Left renal cortex interstitium (tissue), 4 donors: ENCODE measurements around the gene KRTAP5-3. TPM values are rescaled to one million over a fixed set of nuclear protein-coding genes. Genes with fewer than 3 reads are reported as not detected.
"Not testable (repeated sequence)": the region's sequence is repeated elsewhere in the genome, so short reads cannot be mapped to it uniquely, and the experiment has no call there.

ENCODE experiments used
- DNase-seq, 4 donors: peaks; one replicate each; pipeline ENCODE4 v3.0.0-alpha.2; 2013; ENCODE audit warnings: low read depth in 4 of 4, low spot score in 2 of 4, missing footprints in 1 of 4
- polyA plus RNA-seq, 4 donors: library from polyadenylated mRNA; unstranded; fragments of 120-200 nt; gene quantifications; one replicate each; pipeline ENCODE4 v1.2.1, GENCODE V29; 2013; ENCODE audit not compliant: insufficient read length in 4 of 4

KRTAP5-3 gene
- polyA plus RNA-seq, 4 donors, result not detected

- DNase-seq, result no peak
These were observed 16.4 kb upstream of the KRTAP5-3 start for GRCh38 chr11:1624621-1625020.

- DNase-seq, result no peak
These were observed 15.5 kb upstream of the KRTAP5-3 start for GRCh38 chr11:1623716-1624115.

- DNase-seq, result no peak
These were observed 13.8 kb upstream of the KRTAP5-3 start, which contains the start of gene KRTAP5-4 for GRCh38 chr11:1622086-1622485. KRTAP5-4 (minus strand) TSS chr11:1622138; CDS start chr11:1622093, 45 bp downstream.

GRCh38 chr11:1619449-1619848, 11.2 kb upstream of the KRTAP5-3 start:
- no peak for DNase-seq

DNA sequence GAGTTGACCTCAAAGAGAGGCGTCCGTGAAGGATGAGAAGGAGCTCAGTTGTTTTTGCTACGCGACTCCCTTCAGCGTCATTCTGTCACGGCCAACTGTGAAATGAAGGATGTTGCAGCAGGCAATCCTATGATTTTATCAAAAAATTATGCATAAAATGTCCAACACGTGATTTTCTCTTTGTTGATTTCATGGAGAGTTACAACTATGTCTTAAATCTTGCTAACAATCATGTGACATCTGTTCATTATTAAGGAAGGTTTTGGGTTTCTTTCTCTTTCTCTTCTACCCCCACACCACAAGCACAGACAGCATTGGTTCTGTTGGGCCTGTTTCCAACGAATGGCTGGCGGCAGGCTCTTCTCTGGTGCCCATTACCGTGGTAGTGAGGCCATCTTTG, 10.0 kb upstream of the KRTAP5-3 start:
- DNase-seq, result no peak

- not testable (repeated sequence) for DNase-seq
These were observed 362 bp downstream of the KRTAP5-3 start for GRCh38 chr11:1607901-1608300.

DNA sequence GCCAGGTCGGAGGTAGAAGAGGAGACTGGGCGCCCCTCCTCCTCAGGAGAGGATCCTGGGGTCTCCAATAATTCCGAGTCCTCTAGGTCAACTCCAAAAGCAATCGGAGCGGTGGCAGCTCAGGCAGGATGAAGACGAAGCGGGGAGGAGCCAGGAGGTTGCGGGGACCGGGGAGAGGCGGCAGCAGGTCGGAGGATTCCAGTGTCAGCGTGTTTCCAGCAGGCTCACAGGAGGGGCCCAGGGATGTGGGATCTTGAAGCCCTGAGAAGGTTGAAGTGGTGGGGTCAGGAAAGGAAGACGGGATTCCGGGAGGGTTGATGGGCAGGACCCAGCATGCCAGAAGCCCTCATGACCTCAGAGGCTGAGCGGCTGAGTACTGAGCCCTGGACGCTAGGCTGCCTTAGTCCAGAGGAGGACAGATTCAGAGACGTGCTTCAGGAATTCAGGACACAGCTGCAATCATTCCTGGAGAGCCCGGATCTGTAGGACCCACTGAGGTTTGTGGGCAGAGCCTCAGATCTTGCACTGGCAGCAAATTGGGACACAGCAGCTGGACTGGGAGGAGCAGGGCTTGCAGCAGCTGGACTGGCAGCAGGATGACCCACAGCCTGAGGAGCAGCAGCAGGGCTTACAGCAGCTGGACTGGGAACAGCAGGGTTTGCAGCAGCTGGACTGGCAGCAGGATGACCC, 962 bp downstream of the KRTAP5-3 start:
- DNase-seq, result not testable (repeated sequence)

GRCh38 chr11:1605923-1606322, 2.3 kb downstream of the KRTAP5-3 start:
- not testable (repeated sequence) for DNase-seq

DNA sequence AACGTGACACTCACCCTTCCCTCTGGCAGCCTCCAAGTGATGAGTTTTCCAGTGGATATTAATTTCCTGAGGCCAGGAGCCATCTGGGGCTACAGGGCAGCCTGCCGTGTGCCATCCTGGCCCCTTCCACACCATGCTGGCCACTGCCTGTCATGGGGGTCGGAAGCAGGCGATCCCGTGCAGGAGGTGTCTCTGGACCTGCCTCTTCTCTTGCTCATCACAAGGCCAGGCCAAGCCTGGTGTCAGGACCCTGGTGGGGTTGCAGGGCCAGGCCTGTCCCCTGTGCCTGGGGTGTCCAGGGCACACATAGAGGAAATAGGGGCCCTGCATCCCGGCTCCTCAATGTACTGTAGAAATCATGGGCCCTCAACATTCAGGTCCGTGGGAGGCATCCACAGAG, 3.6 kb downstream of the KRTAP5-3 start:
- DNase-seq, result no peak

DNA sequence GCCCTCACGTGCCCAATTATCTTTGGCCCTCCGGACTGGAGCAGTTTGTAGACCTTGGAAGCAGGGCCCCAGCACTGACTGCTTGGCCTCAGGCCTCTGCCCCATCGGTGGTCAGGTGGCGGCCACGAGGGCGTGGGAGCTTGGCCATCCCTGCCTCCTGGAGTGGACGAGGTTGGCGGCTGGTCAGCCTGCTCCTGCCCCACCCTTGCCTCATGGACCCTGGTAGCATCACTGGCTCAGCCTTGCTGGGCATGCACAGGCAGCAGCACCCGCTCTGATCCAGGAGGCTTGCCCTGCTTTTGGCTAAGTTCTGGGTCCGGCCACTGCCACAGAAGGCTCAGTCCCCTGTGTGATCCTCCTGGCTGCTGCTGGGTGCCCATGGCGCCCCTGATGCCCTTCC, 4.1 kb downstream of the KRTAP5-3 start:
- DNase-seq, result no peak

- no peak for DNase-seq
These were observed 4.6 kb downstream of the KRTAP5-3 start for GRCh38 chr11:1603629-1604028.

DNA sequence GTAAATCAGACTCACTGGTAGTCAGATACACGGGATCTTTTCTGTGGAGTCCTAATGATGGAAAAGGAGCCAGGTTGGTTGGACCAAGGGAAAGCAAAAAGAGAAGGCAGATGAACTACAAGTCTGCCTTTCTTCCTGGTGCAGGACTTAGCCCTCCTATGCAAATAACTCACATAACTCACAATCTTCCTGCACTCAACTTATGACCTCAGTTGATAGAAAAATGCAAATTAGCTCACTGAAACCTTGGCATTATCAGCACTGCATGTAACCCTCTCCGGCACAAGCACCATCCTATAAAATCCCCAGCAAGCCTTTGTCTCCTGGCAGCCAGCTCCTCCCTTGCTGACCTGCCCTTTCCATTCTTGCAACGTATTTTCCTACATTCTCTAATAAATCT, 6.6 kb downstream of the KRTAP5-3 start:
- not testable (repeated sequence) for DNase-seq

DNA sequence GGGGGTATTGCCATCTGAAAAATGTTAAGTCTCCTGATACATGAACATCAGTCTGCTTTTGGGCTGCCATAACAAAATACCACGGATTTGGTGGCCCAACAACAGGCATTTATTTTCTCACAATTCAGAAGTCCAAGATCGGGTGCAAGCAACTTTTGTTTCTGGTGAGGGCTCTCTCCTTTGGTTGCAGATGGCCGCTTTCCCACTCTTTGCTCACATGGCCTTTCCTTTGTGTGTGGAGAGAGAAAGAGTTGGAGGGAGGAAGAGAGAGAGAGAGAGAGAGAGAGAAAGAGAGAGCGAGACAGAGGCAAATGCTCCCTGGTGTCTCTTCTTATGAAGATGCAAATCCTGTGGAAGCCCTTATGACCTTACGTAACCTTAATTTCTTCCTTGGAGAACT, 7.6 kb downstream of the KRTAP5-3 start:
- DNase-seq, result no peak

GRCh38 chr11:1598816-1599215, 9.4 kb downstream of the KRTAP5-3 start:
- no peak for DNase-seq

- DNase-seq, result not testable (repeated sequence)
These were observed 9.9 kb downstream of the KRTAP5-3 start for GRCh38 chr11:1598406-1598805.

DNA sequence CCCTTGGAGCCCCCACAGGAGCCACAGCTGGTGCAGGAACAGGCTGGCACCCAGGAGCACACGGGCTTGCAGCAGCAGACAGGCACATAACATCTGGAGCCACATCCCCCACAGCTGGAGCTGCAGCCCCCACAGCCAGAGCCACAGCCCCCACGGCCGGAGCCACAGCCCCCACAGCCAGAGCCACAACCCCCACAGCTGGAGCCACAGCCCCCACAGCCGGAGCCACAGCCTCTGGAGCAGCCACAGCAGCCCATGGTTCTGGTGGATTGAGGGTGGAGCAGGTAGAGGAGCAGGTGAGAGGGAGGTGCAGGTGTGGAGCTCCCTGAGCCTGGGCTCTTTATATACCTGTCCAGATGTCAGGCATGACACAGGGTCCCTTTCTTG, 10.3 kb downstream of the KRTAP5-3 start, which contains the start of gene KRTAP5-2:
TSS of gene KRTAP5-2 (minus strand) at position 301 of the 387 bp plus-strand sequence. CDS start at position 257, 44 bp downstream.
- DNase-seq, result no peak

DNA sequence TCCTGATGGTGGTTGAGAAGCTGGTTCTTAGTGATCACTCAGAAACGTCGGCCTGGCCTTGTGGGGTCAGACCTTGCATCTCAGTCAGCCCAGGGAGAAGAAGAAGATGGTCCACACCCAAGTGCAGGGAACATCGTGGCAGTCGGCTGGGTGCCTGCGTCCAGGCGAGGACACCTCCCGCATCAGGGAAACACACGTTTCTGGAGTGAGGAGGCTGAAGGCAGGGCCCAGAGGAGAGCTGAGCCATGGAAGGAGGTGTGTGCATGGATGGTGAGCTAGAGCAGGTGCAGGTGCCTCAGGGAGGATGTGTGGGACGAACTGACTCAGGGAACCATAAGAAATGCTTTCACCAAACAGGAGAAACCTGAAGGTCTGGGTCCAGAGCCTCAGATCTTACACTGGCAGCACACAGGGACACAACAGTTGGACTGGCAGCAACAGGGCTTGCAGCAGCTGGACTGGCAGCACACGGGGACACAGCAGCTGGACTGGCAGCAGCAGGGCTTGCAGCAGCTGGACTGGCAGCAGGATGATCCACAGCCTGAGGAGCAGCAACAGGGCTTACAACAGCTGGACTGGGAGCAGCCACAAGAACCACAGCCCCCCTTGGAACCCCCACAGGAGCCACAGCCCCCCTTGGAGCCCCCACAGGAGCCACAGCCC, 10.8 kb downstream of the KRTAP5-3 start:
- no peak for DNase-seq

- not testable (repeated sequence) for DNase-seq
These were observed 11.6 kb downstream of the KRTAP5-3 start for GRCh38 chr11:1596576-1597121.

DNA sequence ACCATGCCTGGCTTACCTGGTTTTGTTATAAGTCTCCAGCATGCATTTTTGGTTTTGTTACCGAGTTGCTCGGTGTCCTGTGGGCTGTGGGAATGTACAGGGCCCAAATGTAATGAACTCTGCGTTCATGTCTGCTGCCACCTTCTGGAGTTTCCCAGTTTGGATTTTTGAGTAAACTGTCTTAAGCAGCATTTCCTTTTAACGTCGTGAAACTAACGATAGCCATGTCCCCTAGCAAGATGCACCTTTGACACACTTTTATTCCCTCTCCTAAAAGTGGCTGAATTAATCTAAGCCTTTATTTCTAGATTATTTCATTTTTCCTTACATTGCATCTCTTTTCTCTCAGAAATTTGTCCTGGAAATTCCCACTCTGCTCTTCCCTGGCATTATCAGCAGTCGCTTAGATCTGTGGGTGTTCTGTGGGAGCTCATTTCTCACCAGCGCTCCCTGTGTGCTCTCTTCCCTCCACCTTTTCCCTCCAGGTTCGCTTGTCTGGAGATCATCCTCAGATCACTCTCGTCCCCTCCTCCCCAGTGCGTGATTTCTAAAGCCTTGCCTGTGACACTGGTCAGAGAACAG, 12.2 kb downstream of the KRTAP5-3 start:
- not testable (repeated sequence) for DNase-seq

DNA sequence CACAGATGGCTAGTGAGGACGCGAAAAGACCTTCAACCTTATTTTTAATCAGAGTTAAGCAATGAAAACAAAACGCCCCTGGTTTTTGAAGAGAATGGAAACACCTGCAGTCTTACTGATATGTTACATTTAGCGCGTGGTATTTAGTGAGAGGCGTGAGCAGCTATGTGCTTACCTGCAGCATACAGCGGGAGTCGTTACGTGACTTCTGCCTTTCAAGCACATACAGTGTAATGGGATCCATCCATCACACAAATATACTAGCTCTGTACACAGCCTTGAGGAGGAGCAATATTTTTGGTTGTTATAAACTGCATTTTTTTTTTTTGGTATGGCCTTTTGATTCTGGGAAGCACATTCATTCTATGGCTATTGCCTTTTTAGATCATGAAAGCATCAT, 15.6 kb downstream of the KRTAP5-3 start:
- no peak for DNase-seq

DNA sequence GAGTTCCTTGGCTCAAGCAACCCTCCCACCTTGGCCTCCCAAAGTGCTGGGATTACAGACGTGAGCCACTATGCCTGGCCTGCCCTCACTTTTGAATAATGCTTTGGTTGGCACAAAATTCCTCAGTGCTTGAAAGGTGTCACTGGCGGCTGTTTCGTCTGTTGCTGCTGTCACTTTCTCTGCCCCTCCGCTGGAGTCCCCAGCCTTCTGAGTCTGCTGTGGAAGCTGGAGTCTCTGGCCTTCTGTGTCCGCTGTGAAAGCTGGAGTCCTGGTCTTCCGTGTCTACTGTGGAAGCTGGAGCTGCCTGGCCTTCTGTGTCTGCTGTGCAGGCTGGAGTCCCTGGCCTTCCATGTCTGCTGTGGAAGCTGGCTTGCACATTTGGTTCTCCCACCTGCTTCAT, 18.3 kb downstream of the KRTAP5-3 start:
- DNase-seq, result no peak
